ENCODE results near the gene MPPED1.

The MPPED1 gene

GRCh38 chr22:43477966-43478365 is 66.2 kb downstream of the MPPED1 start:
- DNase-seq (ENCODE audit: low spot score): no peak

GRCh38 chr22:43478621-43479300 is 66.9 kb downstream of the MPPED1 start:
- no peak for DNase-seq (ENCODE audit: low spot score)

GRCh38 chr22:43479301-43479950 is 67.6 kb downstream of the MPPED1 start:
- no peak for DNase-seq (ENCODE audit: low spot score)

- DNase-seq (ENCODE audit: low spot score): no peak
Observed at GRCh38 chr22:43479962-43480361, 68.1 kb downstream of the MPPED1 start.

GRCh38 chr22:43481568-43482317 is 69.9 kb downstream of the MPPED1 start:
- DNase-seq (ENCODE audit: low spot score): no peak

GRCh38 chr22:43482318-43482625 is 70.5 kb downstream of the MPPED1 start:
- DNase-seq (ENCODE audit: low spot score): no peak

- no peak for DNase-seq (ENCODE audit: low spot score)
Observed at GRCh38 chr22:43483266-43483665, 71.5 kb downstream of the MPPED1 start.

GRCh38 chr22:43483669-43484068 is 71.9 kb downstream of the MPPED1 start:
- no peak for DNase-seq (ENCODE audit: low spot score)

GRCh38 chr22:43484227-43484626 is 72.4 kb downstream of the MPPED1 start:
- DNase-seq (ENCODE audit: low spot score): no peak

GRCh38 chr22:43485502-43486089 is 73.8 kb downstream of the MPPED1 start:
- no peak for DNase-seq (ENCODE audit: low spot score)

- no peak for DNase-seq (ENCODE audit: low spot score)
Observed at GRCh38 chr22:43487311-43488030, 75.7 kb downstream of the MPPED1 start.

GRCh38 chr22:43488031-43488866 is 76.4 kb downstream of the MPPED1 start:
- no peak for DNase-seq (ENCODE audit: low spot score)

- no peak for DNase-seq (ENCODE audit: low spot score)
Observed at GRCh38 chr22:43488937-43489336, 77.1 kb downstream of the MPPED1 start.

- DNase-seq (ENCODE audit: low spot score): no peak
Observed at GRCh38 chr22:43490311-43490710, 78.5 kb downstream of the MPPED1 start.

GRCh38 chr22:43491177-43491576 is 79.4 kb downstream of the MPPED1 start:
- DNase-seq (ENCODE audit: low spot score): no peak

GRCh38 chr22:43491737-43492136 is 79.9 kb downstream of the MPPED1 start:
- DNase-seq (ENCODE audit: low spot score): no peak

- no peak for DNase-seq (ENCODE audit: low spot score)
Observed at GRCh38 chr22:43493297-43493696, 81.5 kb downstream of the MPPED1 start.

GRCh38 chr22:43497956-43498855 is 86.4 kb downstream of the MPPED1 start:
- no peak for DNase-seq (ENCODE audit: low spot score)

- DNase-seq (ENCODE audit: low spot score): no peak
Observed at GRCh38 chr22:43498856-43499253, 87.0 kb downstream of the MPPED1 start.
